PFSK-1 (cell line): ENCODE results near the gene DNASE1L2.

Experiments used
- FOXP2 ChIP-seq: optimal IDR thresholded peaks from 2 replicates; pipeline ENCODE3; 2011; ENCODE audit warnings: borderline replicate concordance, control low read depth, inconsistent platforms; ENCODE audit not compliant: insufficient read depth; ENCODE audit errors: extremely low read length, extremely low read depth
- POLR2AphosphoS5 ChIP-seq: IDR thresholded peaks from 2 replicates; pipeline ENCODE4 v1.6.1; 2012; ENCODE audit warnings: low read depth, mild to moderate bottlenecking, control low read depth, low read length, moderate library complexity
- SIN3A ChIP-seq: IDR thresholded peaks from 2 replicates; pipeline ENCODE4 v1.6.1; 2012; ENCODE audit warnings: mild to moderate bottlenecking, low read length, moderate library complexity, borderline replicate concordance; ENCODE audit not compliant: insufficient read depth
- TAF1 ChIP-seq: IDR thresholded peaks from 2 replicates; pipeline ENCODE4 v1.6.1; 2012; ENCODE audit warnings: low read length, control low read depth, borderline replicate concordance; ENCODE audit not compliant: insufficient read depth
- TF ChIP-seq, protein P1 (sequence below), 2 experiments: IDR thresholded peaks; 2 replicates each; pipeline versions ENCODE4 v1.6.1 to v1.8.0; 2011 to 2012; ENCODE audit warnings: low read depth in 2 of 2, low read length in 2 of 2, control low read depth in 1 of 2, inconsistent platforms in 1 of 2, mild to moderate bottlenecking in 1 of 2, moderate library complexity in 1 of 2; ENCODE audit not compliant: insufficient read depth in 1 of 2

The DNASE1L2 gene

GRCh38 chr16:2199095-2199494 lies 37.1 kb upstream of the DNASE1L2 start:
- TF ChIP-seq POLR2AphosphoS5, result no peak
- TF ChIP-seq FOXP2, result no peak
- TF ChIP-seq TAF1, result no peak
- TF ChIP-seq, protein P1, sequence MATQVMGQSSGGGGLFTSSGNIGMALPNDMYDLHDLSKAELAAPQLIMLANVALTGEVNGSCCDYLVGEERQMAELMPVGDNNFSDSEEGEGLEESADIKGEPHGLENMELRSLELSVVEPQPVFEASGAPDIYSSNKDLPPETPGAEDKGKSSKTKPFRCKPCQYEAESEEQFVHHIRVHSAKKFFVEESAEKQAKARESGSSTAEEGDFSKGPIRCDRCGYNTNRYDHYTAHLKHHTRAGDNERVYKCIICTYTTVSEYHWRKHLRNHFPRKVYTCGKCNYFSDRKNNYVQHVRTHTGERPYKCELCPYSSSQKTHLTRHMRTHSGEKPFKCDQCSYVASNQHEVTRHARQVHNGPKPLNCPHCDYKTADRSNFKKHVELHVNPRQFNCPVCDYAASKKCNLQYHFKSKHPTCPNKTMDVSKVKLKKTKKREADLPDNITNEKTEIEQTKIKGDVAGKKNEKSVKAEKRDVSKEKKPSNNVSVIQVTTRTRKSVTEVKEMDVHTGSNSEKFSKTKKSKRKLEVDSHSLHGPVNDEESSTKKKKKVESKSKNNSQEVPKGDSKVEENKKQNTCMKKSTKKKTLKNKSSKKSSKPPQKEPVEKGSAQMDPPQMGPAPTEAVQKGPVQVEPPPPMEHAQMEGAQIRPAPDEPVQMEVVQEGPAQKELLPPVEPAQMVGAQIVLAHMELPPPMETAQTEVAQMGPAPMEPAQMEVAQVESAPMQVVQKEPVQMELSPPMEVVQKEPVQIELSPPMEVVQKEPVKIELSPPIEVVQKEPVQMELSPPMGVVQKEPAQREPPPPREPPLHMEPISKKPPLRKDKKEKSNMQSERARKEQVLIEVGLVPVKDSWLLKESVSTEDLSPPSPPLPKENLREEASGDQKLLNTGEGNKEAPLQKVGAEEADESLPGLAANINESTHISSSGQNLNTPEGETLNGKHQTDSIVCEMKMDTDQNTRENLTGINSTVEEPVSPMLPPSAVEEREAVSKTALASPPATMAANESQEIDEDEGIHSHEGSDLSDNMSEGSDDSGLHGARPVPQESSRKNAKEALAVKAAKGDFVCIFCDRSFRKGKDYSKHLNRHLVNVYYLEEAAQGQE (IDR thresholded peaks at IDR 0.05; ENCODE audit: insufficient read depth in 1 of 2, low read depth in 2 of 2, low read length in 2 of 2), result no peak
- TF ChIP-seq SIN3A, result no peak

GRCh38 chr16:2199621-2200139 lies 36.6 kb upstream of the DNASE1L2 start:
- TF ChIP-seq POLR2AphosphoS5 (no peak), TAF1 (no peak), FOXP2 (no peak), SIN3A (no peak)
- TF ChIP-seq, protein P1 (IDR thresholded peaks at IDR 0.05; ENCODE audit: insufficient read depth in 1 of 2, low read depth in 2 of 2, low read length in 2 of 2), result no peak

DNA sequence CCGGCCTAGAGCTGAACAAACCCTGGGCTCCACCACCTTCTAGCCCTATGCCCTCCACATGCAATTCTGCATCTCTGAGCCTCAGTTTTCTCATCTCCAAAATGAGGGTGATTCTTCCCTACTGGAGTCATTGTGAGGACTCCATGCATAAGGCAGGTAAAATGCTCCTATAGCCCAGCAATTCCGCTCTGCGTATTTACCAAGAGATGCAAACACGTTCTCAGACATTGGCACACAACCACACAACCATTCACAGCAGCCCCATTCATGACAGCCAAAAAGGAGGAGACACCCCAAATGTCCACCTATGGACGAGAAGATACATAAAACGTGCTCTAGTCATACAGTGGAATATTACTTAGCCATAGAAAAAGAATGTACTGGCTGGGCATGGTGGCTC lies 35.9 kb upstream of the DNASE1L2 start:
- no peak for TF ChIP-seq POLR2AphosphoS5
- TF ChIP-seq, protein P1 (IDR thresholded peaks at IDR 0.05; ENCODE audit: insufficient read depth in 1 of 2, low read depth in 2 of 2, low read length in 2 of 2), result no peak
- no peak for TF ChIP-seq TAF1
- no peak for TF ChIP-seq SIN3A
- TF ChIP-seq FOXP2, result no peak

DNA sequence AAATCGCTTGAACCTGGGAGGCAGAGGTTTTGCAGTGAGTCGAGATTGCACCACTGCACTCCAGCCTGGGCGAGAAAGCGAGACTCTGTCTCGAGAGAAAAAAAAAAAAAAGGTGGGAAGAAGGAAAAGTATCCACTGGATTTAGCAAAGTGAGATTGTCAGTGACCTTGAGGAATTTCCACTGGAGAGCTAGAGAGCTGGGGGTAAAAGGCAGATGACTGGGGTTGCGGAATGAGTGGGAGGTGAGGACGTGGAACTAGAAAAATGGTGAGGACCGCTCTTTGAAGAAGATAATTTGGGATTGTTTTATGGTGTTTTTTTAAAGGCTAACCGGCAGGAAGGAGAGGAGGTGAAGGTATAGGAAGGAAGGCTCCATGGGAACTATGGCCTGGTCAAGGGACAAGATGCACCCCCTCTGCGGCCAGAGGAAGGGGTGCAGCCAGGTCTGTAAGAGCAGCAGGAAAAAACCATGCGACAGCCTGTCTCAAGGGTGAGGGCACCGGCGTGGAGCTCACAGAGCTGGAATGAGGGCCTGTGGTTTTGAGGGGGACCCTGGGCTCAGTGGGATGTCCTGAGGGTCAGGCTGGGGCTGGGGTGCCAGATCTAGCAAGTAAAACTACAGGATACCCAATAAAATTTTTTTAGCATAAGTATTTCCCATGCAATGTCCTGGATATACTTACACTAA lies 31.7 kb upstream of the DNASE1L2 start:
- no peak for TF ChIP-seq SIN3A
- no peak for TF ChIP-seq POLR2AphosphoS5
- TF ChIP-seq TAF1, result no peak
- TF ChIP-seq, protein P1 (IDR thresholded peaks at IDR 0.05; ENCODE audit: insufficient read depth in 1 of 2, low read depth in 2 of 2, low read length in 2 of 2), result no peak
- TF ChIP-seq FOXP2, result no peak
